ENCODE data around the gene ELFN2.

DNA sequence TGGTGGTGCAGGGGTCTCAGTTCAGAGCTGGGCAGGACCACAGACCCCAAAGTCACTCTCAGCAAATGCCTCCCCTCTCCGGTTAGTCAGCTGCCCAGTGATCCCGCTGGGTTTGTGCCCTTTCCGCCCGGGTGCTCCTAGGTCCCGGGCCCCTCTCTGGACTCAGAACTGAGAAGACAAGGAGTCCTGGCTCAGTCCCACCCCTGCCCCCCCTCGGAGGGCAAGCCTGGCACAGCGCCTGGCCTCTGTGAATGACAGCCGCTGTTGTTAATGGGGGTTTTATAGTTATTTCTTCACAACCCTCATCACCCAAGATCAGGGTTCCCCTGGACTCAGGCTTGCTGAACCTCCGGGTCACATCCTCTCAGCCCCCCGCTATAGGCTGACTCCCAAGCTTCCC lies 47.6 kb downstream of the ELFN2 start:
- no peak for TF ChIP-seq CTCF (IDR thresholded peaks at IDR 0.05)
- TF ChIP-seq EP300 (IDR thresholded peaks at IDR 0.05), result no peak
- no peak for TF ChIP-seq POLR2A (IDR thresholded peaks at IDR 0.05)
- no peak for TF ChIP-seq POLR2AphosphoS5 (IDR thresholded peaks at IDR 0.05)
